Thyroid gland (tissue), 4 donors: ENCODE measurements around the gene ATP13A2. TPM values are rescaled to one million over a fixed set of nuclear protein-coding genes. Genes with fewer than 3 reads are reported as not detected.

Experiments used
- DNase-seq, 2 donors: peaks; one replicate each; pipeline ENCODE4 v3.0.0-alpha.2; 2019
- H3K27ac ChIP-seq, 3 donors: fragments of 200-600 bp; sonication (generic); 1 replicate in 2 of 3; 2 replicates in 1 of 3; pipeline ENCODE4 v1.5.1; 2016 to 2019; ENCODE audit warnings: mild to moderate bottlenecking in 1 of 3, moderate library complexity in 1 of 3
- H3K27me3 ChIP-seq: fragments of 200-600 bp; sonication (generic); one replicate; pipeline ENCODE4 v1.5.1; 2019
- H3K36me3 ChIP-seq, 2 donors: fragments of 200-600 bp; sonication (generic); one replicate each; pipeline ENCODE4 v1.5.1; 2016 to 2019
- H3K4me1 ChIP-seq, 2 donors: fragments of 200-600 bp; sonication (generic); one replicate each; pipeline ENCODE4 v1.5.1; 2017 to 2019
- H3K4me3 ChIP-seq, 3 donors: fragments of 200-600 bp; sonication (generic); replicated peaks in 1 of 3; 1 replicate in 2 of 3; 2 replicates in 1 of 3; pipeline ENCODE4 v1.5.1; 2016; ENCODE audit warnings: mild to moderate bottlenecking in 1 of 3
- H3K9me3 ChIP-seq: fragments of 200-600 bp; sonication (generic); one replicate; pipeline ENCODE4 v1.5.1; 2017
- POLR2A ChIP-seq, 2 donors: fragments of 450-650 bp; IDR thresholded peaks; one replicate each; pipeline ENCODE4 v1.6.1; 2017; ENCODE audit warnings: antibody characterized with exemption in 2 of 2, mild to moderate bottlenecking in 2 of 2, moderate library complexity in 1 of 2
- WGBS, 2 donors: methylation state at CpG; one replicate each; pipeline ENCODE4 v1.1.5; 2017; 5-methylcytosine and 5-hydroxymethylcytosine counted together
- intact Hi-C: fragments of 100-400 bp; cut with DNase I; formaldehyde crosslinking; loops from one replicate; pipeline ENCODE4 v1.15.1; 2023
- total RNA-seq, 4 donors: library from RNA; depleted of rRNA; stranded (reverse); fragments of >200 nt; gene quantifications; one replicate each; pipeline ENCODE4 v1.2.3, GENCODE V29; 2016
- TF ChIP-seq, protein P1 (sequence below), 6 experiments: fragments of 200-600 bp in 3 of 6; fragments of 450-650 bp in 3 of 6; sonication (generic) in 3 of 6; IDR thresholded peaks; one replicate each; pipeline ENCODE4 v1.5.1; 2016 to 2019; ENCODE audit warnings: antibody characterized with exemption in 6 of 6, mild to moderate bottlenecking in 2 of 6, inconsistent platforms in 1 of 6, moderate library complexity in 1 of 6

Gene ATP13A2
- total RNA-seq, 4 donors from 2014 or later: 28.7 to 47.0 (median 35.8) TPM

DNA sequence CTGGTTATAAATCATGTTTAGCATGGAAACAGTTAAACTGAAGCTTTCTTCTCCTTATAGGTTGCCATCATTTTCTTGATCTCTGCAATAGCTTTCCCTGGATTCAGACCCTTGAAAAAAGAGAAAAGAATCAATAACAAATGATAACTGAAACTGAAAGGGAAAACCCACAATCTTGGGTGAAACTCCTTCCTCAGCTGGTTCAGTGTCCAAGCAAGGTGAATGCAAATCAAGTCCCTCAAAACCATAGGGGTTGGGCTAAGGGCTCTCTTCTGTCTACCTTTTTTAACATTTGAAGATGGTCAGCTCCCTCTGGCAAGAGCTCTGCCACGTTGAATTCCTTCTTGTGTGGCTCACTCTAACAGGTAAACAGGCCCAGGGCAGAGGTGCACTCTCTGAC lies 7.1 kb upstream of the ATP13A2 start:
- intact Hi-C loops: no loop called here
- Histone ChIP-seq H3K9me3 (no peaks in the 10 kb centered on the region), H3K36me3 (peaks cover 49 to 50% of the 10 kb centered on the region in 2 donors), H3K4me3 (no peak overlapping the region), H3K4me1 (no peaks in the 10 kb centered on the region), H3K27me3 (no peaks in the 10 kb centered on the region), H3K27ac (no peak overlapping the region)
- DNase-seq: no peak
- no peak for TF ChIP-seq POLR2A (IDR thresholded peaks at IDR 0.05)
- TF ChIP-seq, protein P1, sequence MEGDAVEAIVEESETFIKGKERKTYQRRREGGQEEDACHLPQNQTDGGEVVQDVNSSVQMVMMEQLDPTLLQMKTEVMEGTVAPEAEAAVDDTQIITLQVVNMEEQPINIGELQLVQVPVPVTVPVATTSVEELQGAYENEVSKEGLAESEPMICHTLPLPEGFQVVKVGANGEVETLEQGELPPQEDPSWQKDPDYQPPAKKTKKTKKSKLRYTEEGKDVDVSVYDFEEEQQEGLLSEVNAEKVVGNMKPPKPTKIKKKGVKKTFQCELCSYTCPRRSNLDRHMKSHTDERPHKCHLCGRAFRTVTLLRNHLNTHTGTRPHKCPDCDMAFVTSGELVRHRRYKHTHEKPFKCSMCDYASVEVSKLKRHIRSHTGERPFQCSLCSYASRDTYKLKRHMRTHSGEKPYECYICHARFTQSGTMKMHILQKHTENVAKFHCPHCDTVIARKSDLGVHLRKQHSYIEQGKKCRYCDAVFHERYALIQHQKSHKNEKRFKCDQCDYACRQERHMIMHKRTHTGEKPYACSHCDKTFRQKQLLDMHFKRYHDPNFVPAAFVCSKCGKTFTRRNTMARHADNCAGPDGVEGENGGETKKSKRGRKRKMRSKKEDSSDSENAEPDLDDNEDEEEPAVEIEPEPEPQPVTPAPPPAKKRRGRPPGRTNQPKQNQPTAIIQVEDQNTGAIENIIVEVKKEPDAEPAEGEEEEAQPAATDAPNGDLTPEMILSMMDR (IDR thresholded peaks at IDR 0.05): no peak
- 32 to 33% methylated on average over 1 of the region's 1 CpG for WGBS, 2 donors

- Histone ChIP-seq H3K36me3 (peaks cover 36 to 40% of the 10 kb centered on the region in 2 donors), H3K27ac (no peak overlapping the region), H3K27me3 (no peaks in the 10 kb centered on the region), H3K9me3 (no peaks in the 10 kb centered on the region), H3K4me3 (no peak overlapping the region), H3K4me1 (peaks cover 0 to 2% of the 10 kb centered on the region in 2 donors)
- DNase-seq: no peak
- intact Hi-C loops: no loop called here
- 97 to 98% methylated on average over 7 of the region's 7 CpGs for WGBS, 2 donors
- no peak for TF ChIP-seq POLR2A (IDR thresholded peaks at IDR 0.05)
- TF ChIP-seq, protein P1 (IDR thresholded peaks at IDR 0.05): no peak
Measured at GRCh38 chr1:17017435-17017834, 5.7 kb upstream of the ATP13A2 start.

GRCh38 chr1:17016317-17016661 lies 4.6 kb upstream of the ATP13A2 start:
- no peak for TF ChIP-seq POLR2A (IDR thresholded peaks at IDR 0.05)
- TF ChIP-seq, protein P1 (IDR thresholded peaks at IDR 0.05): no peak
- no peak overlapping the region for H3K4me3 ChIP-seq
- WGBS, 2 donors: 54 to 68% methylated on average over 5 of the region's 5 CpGs
- peaks cover 25 to 28% of the 10 kb centered on the region in 2 donors for H3K36me3 ChIP-seq
- intact Hi-C loops: no loop called here
- no peaks in the 10 kb centered on the region for H3K27me3 ChIP-seq
- no peak for DNase-seq
- no peaks in the 10 kb centered on the region for H3K9me3 ChIP-seq
- peaks cover 0 to 6% of the 10 kb centered on the region in 2 donors for H3K4me1 ChIP-seq
- no peak overlapping the region for H3K27ac ChIP-seq

DNA sequence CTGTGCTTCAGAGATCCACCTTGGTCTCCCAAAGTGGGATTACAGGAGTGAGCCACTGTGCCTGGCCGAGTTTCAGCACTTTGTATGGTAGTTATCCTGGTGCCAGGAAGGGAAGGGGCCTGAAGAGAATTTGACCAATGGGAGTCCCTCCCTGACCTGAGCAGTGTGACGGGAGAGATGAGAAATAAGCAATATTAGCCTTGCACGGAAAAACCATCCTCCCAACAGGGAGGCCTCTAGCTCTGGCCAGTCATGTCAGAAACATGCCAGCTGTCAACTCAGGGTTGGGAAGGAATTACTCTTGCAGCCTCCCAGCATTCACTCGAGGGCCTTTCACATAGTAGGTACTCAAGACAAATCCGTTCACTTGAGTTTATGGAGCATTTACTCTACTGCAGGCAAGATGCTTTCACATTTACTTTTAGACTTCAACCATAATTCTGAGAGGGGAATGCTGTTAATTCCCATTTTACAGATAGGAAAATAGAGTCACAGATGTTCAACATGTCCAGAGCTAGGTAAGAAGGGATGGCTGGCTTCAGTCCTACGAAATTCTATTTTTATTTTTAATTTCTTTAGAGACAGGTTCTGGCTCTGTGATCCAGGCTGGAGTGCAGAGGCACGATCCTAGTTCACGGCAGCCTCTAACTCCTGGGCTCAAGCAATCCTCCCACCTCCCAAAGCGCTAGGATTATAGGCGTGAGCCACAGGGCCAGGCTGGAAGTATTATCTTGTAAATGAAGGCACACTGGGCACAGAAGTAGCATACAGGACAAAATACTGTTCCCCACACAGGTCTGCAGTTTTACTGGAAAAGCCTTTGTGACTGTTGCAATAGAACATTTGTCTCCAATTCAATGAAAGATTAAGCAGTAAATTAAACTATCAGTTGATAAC lies 3.2 kb upstream of the ATP13A2 start:
- H3K4me1 ChIP-seq: peaks cover 10 to 19% of the 10 kb centered on the region in 2 donors
- peaks cover 11 to 15% of the 10 kb centered on the region in 2 donors for H3K36me3 ChIP-seq
- intact Hi-C loops: no loop called here
- no peaks in the 10 kb centered on the region for H3K9me3 ChIP-seq
- H3K4me3 ChIP-seq: no peak overlapping the region
- WGBS, 2 donors: 68 to 73% methylated on average over 10 of the region's 10 CpGs
- no peak for TF ChIP-seq POLR2A (IDR thresholded peaks at IDR 0.05)
- TF ChIP-seq, protein P1 (IDR thresholded peaks at IDR 0.05): no peak
- no peaks in the 10 kb centered on the region for H3K27me3 ChIP-seq
- no peak for DNase-seq
- no peak overlapping the region for H3K27ac ChIP-seq
